GM23338 (cell line): Measurements from ENCODE around the gene CTDP1.

ENCODE experiments used
- EZH2 ChIP-seq: fragments of 200-600 bp; sonication (generic); IDR thresholded peaks from one replicate; pipeline ENCODE4 v1.8.0; 2017; ENCODE audit warnings: antibody characterized with exemption, mild to moderate bottlenecking, low read depth; ENCODE audit not compliant: unreplicated experiment
- POLR2AphosphoS5 ChIP-seq: IDR thresholded peaks from 2 replicates; pipeline ENCODE4 v1.6.1; 2016; ENCODE audit warnings: antibody characterized with exemption, low read depth
- TF ChIP-seq, protein P1 (sequence below), 2 experiments: fragments of 200-600 bp in 1 of 2; sonication (generic) in 1 of 2; conservative IDR thresholded peaks; 2 replicates each; pipeline versions ENCODE4 v1.5.1 to v1.6.1; 2016 to 2017; ENCODE audit warnings: antibody characterized with exemption in 2 of 2, low read depth in 2 of 2, mild to moderate bottlenecking in 2 of 2, moderate library complexity in 1 of 2
- TF ChIP-seq, protein P2 (sequence below): IDR thresholded peaks from one replicate; pipeline ENCODE4 v1.6.1; 2018; ENCODE audit warnings: antibody characterized with exemption; ENCODE audit not compliant: unreplicated experiment

DNA sequence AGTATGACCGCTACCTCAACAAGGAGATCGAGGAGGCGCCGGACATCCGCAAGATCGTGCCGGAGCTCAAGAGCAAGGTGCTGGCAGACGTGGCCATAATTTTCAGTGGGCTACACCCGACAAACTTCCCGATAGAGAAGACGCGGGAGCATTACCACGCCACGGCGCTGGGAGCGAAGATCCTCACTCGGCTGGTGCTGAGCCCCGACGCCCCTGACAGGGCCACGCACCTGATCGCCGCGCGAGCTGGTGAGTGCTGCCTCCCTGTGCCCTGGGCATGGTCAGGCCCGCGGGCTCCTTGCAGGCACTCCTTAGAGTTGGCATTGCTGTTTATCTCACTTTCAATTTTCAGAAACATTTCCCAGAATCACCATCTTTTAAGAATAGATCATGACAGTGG, 35.7 kb downstream of the CTDP1 start:
- TF ChIP-seq, protein P1, sequence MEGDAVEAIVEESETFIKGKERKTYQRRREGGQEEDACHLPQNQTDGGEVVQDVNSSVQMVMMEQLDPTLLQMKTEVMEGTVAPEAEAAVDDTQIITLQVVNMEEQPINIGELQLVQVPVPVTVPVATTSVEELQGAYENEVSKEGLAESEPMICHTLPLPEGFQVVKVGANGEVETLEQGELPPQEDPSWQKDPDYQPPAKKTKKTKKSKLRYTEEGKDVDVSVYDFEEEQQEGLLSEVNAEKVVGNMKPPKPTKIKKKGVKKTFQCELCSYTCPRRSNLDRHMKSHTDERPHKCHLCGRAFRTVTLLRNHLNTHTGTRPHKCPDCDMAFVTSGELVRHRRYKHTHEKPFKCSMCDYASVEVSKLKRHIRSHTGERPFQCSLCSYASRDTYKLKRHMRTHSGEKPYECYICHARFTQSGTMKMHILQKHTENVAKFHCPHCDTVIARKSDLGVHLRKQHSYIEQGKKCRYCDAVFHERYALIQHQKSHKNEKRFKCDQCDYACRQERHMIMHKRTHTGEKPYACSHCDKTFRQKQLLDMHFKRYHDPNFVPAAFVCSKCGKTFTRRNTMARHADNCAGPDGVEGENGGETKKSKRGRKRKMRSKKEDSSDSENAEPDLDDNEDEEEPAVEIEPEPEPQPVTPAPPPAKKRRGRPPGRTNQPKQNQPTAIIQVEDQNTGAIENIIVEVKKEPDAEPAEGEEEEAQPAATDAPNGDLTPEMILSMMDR (conservative IDR thresholded peaks at IDR 0.05; ENCODE audit: low read depth in 2 of 2) = no peak
- TF ChIP-seq POLR2AphosphoS5 (no peak), EZH2 (no peak)
- TF ChIP-seq, protein P2, sequence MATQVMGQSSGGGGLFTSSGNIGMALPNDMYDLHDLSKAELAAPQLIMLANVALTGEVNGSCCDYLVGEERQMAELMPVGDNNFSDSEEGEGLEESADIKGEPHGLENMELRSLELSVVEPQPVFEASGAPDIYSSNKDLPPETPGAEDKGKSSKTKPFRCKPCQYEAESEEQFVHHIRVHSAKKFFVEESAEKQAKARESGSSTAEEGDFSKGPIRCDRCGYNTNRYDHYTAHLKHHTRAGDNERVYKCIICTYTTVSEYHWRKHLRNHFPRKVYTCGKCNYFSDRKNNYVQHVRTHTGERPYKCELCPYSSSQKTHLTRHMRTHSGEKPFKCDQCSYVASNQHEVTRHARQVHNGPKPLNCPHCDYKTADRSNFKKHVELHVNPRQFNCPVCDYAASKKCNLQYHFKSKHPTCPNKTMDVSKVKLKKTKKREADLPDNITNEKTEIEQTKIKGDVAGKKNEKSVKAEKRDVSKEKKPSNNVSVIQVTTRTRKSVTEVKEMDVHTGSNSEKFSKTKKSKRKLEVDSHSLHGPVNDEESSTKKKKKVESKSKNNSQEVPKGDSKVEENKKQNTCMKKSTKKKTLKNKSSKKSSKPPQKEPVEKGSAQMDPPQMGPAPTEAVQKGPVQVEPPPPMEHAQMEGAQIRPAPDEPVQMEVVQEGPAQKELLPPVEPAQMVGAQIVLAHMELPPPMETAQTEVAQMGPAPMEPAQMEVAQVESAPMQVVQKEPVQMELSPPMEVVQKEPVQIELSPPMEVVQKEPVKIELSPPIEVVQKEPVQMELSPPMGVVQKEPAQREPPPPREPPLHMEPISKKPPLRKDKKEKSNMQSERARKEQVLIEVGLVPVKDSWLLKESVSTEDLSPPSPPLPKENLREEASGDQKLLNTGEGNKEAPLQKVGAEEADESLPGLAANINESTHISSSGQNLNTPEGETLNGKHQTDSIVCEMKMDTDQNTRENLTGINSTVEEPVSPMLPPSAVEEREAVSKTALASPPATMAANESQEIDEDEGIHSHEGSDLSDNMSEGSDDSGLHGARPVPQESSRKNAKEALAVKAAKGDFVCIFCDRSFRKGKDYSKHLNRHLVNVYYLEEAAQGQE = no peak
